Measurements from ENCODE around the gene MAPRE2.

The MAPRE2 gene

DNA sequence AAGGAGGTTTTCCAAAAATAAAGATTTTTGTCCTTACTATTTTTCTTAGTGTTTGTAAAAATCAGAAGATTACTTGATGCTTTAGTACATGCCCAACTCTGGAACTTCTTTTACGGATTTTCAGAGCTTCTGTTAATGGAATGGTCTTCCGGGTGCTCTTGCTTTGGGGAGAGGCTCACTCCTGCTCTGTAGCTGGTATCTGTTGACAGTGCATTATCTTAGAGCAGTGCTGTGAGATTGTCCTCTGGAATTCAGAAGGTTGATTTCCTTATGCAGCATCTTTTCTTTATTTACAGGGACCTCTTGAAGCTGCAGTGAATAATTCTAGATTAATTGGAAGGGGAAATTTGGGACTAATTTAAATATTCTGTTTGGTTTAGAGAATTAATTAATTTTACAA, 4.6 kb downstream of the MAPRE2 start:
- TF ChIP-seq, protein P1, sequence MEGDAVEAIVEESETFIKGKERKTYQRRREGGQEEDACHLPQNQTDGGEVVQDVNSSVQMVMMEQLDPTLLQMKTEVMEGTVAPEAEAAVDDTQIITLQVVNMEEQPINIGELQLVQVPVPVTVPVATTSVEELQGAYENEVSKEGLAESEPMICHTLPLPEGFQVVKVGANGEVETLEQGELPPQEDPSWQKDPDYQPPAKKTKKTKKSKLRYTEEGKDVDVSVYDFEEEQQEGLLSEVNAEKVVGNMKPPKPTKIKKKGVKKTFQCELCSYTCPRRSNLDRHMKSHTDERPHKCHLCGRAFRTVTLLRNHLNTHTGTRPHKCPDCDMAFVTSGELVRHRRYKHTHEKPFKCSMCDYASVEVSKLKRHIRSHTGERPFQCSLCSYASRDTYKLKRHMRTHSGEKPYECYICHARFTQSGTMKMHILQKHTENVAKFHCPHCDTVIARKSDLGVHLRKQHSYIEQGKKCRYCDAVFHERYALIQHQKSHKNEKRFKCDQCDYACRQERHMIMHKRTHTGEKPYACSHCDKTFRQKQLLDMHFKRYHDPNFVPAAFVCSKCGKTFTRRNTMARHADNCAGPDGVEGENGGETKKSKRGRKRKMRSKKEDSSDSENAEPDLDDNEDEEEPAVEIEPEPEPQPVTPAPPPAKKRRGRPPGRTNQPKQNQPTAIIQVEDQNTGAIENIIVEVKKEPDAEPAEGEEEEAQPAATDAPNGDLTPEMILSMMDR (IDR thresholded peaks at IDR 0.05) = no peak

DNA sequence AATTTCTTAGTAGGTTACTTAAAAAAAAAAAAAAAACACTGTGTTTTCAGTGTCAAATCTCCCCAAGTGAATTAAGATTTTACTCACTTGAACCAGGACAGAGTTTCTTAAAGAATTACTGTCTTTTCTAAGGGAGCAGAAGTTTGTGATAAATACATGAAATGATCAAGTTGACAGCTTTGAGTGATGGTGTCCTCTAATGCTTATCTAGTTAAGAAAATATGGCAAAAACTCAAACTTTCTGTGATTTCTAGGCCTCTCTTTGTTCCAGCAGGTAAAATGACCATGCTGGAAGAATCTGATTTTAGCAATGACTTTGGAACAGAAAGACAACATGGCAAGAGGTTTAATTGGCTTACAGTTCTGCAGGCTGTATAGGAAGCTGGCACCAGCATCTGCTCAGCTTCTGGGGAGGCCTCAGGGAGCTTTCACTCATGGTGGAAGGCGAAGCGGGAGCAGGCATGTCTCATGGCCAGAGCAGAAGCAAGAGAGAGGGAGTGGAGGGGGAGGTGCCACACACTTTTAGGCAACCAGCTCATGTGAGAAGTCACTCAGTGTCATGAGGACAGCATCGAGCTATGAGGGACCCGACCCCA, 6.6 kb downstream of the MAPRE2 start:
- TF ChIP-seq, protein P1 (IDR thresholded peaks at IDR 0.05) = no peak

DNA sequence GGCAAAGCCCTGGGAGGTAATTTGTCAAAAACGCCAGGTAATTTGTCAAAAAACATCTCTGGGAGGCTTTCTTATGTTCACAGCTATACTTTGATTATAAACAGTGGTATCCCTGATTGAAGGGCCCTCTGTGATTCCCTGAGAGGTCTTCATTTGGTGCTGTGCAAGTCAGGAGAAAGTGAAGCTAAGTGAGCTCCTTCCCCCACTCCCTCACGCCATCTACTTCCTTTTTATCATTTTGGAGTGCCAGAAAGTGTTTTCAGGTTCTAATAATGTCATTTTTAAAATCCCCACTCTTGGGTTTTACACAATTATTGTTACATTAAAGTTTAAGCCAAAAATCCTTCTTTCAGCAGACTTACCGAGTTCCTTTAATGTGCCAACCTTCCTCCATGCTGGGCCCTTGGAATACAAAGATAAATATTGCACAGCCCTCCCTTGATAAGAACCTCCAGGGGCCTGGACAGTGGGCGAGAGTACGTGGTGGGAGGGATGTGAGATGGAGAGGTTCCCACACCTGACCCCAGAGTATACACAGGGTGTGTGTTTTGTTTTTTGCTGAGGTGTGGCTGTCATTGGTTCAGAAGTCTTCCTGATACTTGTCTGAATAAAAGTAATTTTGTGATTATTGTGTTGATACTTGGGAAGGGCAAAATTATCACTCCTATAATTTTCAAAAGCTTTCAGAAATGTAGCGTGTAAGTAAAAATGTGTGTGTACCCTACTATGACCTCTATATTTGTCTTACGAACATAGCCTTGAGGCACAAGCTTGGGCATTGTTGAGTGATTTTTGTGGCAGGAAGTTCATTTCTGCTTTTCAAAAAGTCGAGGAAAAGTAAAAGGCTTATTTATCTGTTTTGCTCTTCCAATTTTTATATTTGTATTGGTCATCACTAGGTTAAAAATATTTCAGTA, 8.2 kb downstream of the MAPRE2 start:
- TF ChIP-seq, protein P1 (IDR thresholded peaks at IDR 0.05) = no peak

DNA sequence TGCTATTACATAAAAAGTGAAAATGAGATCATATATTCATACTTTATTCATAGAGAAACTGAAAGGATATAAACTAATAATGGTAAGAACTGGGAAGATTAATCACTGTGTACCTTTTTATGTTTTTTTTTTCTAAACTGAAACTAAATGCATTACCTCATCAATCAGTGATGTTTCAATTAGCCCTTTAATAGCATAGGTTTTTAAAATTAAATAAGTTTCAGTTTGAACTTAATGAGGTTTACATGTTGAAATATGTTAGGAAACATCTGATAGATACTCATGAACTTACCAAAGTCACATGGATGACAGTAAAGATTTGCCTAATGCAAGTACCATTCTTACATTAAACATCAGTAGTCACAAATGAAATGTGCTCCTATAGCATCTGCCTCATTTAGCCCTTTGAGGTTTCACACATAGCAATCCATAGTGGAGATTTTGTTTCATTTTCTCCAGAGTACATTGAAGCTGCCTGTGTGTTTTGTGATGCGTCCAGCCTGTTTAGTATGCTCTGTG, 8.9 kb downstream of the MAPRE2 start:
- TF ChIP-seq, protein P1 (IDR thresholded peaks at IDR 0.05) = no peak

DNA sequence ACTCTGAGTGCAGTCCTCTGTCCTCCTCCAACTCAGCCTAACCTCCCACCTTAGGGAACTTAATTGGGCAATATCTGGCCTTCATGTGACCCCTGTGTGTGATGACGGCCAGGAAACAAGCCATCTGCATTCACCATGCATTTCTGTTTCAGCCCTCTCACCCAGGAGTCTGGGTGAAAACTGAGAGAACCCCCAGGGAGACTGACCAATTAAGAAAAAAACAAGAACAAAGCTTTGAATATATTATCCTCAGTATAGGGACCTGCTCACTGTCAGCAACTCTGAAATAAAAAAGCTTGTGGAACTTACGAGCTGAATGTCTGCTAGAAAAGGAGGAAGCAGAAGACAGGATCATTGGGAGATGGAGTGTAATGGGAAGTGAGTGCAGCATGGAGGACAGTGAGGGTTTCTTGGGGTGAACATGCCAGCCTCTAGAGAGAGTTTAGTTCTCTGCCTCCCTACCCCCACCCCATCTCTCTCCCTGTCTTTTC, 9.5 kb downstream of the MAPRE2 start:
- TF ChIP-seq, protein P1 (IDR thresholded peaks at IDR 0.05) = no peak

DNA sequence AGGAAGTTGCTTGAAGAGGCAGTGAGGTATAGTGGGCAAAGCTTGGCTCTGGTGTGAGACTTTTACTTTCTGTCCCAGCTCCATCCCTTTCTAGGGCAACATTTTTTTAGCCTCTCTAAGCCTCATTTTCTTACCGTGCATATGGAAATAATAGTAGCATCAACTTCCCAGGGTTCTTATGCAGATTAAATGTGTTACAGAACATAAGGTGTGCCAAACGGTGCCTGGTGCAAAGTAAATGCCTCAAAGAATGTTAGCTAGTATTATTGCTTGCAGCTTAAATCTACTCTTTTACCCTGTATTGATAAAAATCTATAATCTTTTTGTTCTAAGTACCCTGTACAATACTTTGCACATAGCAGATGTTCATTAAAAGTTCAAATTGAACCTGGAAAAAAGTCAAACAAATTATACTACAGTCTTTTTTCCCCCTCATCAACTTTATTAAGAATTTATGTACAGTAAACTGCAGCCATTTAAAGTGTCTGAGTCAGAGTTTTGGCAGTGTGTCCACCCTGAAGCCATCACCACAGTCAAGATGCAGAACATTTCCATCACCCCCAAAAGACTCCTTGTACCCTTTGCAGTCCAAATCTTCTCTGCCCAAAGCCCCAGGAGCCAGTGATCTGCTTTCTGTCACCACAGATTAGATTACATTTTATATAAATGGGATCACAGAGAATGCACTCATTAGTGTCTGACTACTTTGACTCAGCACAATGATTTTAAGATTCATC, 10.6 kb downstream of the MAPRE2 start:
- TF ChIP-seq, protein P1 (IDR thresholded peaks at IDR 0.05) = no peak

DNA sequence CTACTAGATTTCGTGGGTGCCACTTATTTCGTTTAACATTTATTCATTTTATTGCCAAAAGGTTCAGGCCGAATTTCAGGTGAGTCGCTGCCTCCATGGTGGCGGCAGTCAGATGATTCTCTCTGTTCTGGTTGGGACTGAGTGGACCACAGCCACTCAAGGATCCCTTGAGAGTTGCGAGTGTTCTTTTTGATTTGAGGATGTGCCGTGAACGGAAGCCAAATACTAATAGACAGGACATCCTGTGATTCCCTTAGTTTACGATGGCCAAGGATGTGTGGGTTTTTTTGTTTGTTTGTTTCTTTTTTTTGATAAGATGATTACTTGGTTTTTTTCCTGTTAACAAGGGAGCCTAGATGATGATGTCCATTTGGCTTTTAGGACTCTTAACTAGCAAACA, 13.2 kb downstream of the MAPRE2 start:
- TF ChIP-seq, protein P1 (IDR thresholded peaks at IDR 0.05) = no peak
